H9 (cell line): ENCODE results near the gene WDR59. TPM values are rescaled to one million over a fixed set of nuclear protein-coding genes. Genes with fewer than 3 reads are reported as not detected.
A peak's percentile ranks its signal among the peaks of the same experiment; 100 is the strongest.

ENCODE experiments used
- DNase-seq: peaks from one replicate; pipeline ENCODE4 v3.0.0-alpha.2; 2017
- H2AFZ ChIP-seq: one replicate; pipeline ENCODE4 v1.6.1; 2013; ENCODE audit warnings: mild to moderate bottlenecking, low read length, control low read depth, moderate library complexity
- H2AK5ac ChIP-seq: 2 replicates; pipeline ENCODE4 v1.6.1; 2013; ENCODE audit warnings: low read length, control low read depth, mixed read lengths; ENCODE audit not compliant: insufficient read length
- H2BK120ac ChIP-seq: one replicate; pipeline ENCODE4 v1.6.1; 2013; ENCODE audit warnings: low read depth, mild to moderate bottlenecking, low read length, control low read depth, inconsistent platforms; ENCODE audit not compliant: poor library complexity, severe bottlenecking
- H2BK12ac ChIP-seq: 2 replicates; pipeline ENCODE4 v1.6.1; 2013; ENCODE audit warnings: low read length, control low read depth, mixed read lengths, low read depth; ENCODE audit not compliant: insufficient read length
- H2BK15ac ChIP-seq: 2 replicates; pipeline ENCODE4 v1.6.1; 2013; ENCODE audit warnings: low read depth, low read length, control low read depth
- H2BK20ac ChIP-seq: one replicate; pipeline ENCODE4 v1.6.1; 2013; ENCODE audit warnings: low read depth, mild to moderate bottlenecking, low read length, control low read depth, inconsistent platforms; ENCODE audit not compliant: poor library complexity, severe bottlenecking
- H2BK5ac ChIP-seq: 2 replicates; pipeline ENCODE4 v1.6.1; 2013; ENCODE audit warnings: low read length, control low read depth, mixed read lengths; ENCODE audit not compliant: insufficient read length
- H3K14ac ChIP-seq: 2 replicates; pipeline ENCODE4 v1.6.1; 2013; ENCODE audit warnings: low read length, control low read depth; ENCODE audit not compliant: insufficient read depth
- H3K18ac ChIP-seq: 2 replicates; pipeline ENCODE4 v1.6.1; 2013; ENCODE audit warnings: low read depth, mild to moderate bottlenecking, mixed read lengths, low read length, control low read depth; ENCODE audit not compliant: insufficient read length
- H3K23ac ChIP-seq: 2 replicates; pipeline ENCODE4 v1.6.1; 2013; ENCODE audit warnings: low read length, control low read depth, mixed read lengths, low read depth; ENCODE audit not compliant: insufficient read length
- H3K23me2 ChIP-seq: 2 replicates; pipeline ENCODE4 v1.6.1; 2013; ENCODE audit warnings: low read depth, mild to moderate bottlenecking, mixed read lengths, low read length, control low read depth; ENCODE audit not compliant: insufficient read length, poor library complexity, severe bottlenecking
- H3K27ac ChIP-seq: 2 replicates; pipeline ENCODE4 v1.5.1; 2013; ENCODE audit warnings: low read length, control low read depth, mixed read lengths, low read depth; ENCODE audit not compliant: insufficient read length
- H3K27me3 ChIP-seq: 2 replicates; pipeline ENCODE4 v1.6.1; 2013; ENCODE audit warnings: low read length, control low read depth, inconsistent platforms; ENCODE audit not compliant: insufficient read depth
- H3K4ac ChIP-seq: 2 replicates; pipeline ENCODE4 v1.6.1; 2013; ENCODE audit warnings: low read depth, mild to moderate bottlenecking, control low read depth, inconsistent platforms, low read length, moderate library complexity
- H3K4me1 ChIP-seq: 2 replicates; pipeline ENCODE4 v1.6.1; 2013; ENCODE audit warnings: low read length, control low read depth, inconsistent platforms; ENCODE audit not compliant: insufficient read depth
- H3K4me2 ChIP-seq: 2 replicates; pipeline ENCODE4 v1.6.1; 2013; ENCODE audit warnings: low read length, control low read depth, mixed read lengths; ENCODE audit not compliant: insufficient read length, insufficient read depth
- H3K56ac ChIP-seq: 2 replicates; pipeline ENCODE4 v1.6.1; 2013; ENCODE audit warnings: low read depth, mild to moderate bottlenecking, mixed read lengths, low read length, control low read depth; ENCODE audit not compliant: insufficient read length
- H3K79me1 ChIP-seq: 2 replicates; pipeline ENCODE4 v1.6.1; 2013; ENCODE audit warnings: low read depth, mild to moderate bottlenecking, moderate library complexity, low read length, control low read depth, inconsistent platforms; ENCODE audit not compliant: insufficient read depth, poor library complexity, severe bottlenecking
- H3K79me2 ChIP-seq: 2 replicates; pipeline ENCODE4 v1.6.1; 2013; ENCODE audit warnings: low read length, control low read depth, inconsistent platforms; ENCODE audit not compliant: insufficient read depth
- H3K9ac ChIP-seq: 2 replicates; pipeline ENCODE4 v1.6.1; 2013; ENCODE audit warnings: low read length, control low read depth, mixed read lengths; ENCODE audit not compliant: insufficient read length; ENCODE audit errors: extremely low read depth
- H3K9me3 ChIP-seq: one replicate; pipeline ENCODE4 v1.6.1; 2013; ENCODE audit warnings: low read depth, low read length, inconsistent platforms; ENCODE audit not compliant: control insufficient read depth
- H3T11ph ChIP-seq: one replicate; pipeline ENCODE4 v1.6.1; 2013; ENCODE audit warnings: mild to moderate bottlenecking, low read length, control low read depth, inconsistent platforms
- H4K20me1 ChIP-seq: one replicate; pipeline ENCODE4 v1.6.1; 2013; ENCODE audit not compliant: control insufficient read depth, insufficient read length, insufficient read depth
- H4K5ac ChIP-seq: 2 replicates; pipeline ENCODE4 v1.6.1; 2013; ENCODE audit warnings: low read depth, mild to moderate bottlenecking, mixed read lengths, low read length, control low read depth; ENCODE audit not compliant: insufficient read length
- H4K8ac ChIP-seq: replicated peaks from 2 replicates; pipeline ENCODE4 v1.6.1; 2013; ENCODE audit warnings: low read length, control low read depth, mixed read lengths, low read depth; ENCODE audit not compliant: insufficient read length
- H4K91ac ChIP-seq: 2 replicates; pipeline ENCODE4 v1.6.1; 2013; ENCODE audit warnings: low read depth, mild to moderate bottlenecking, moderate library complexity, mixed read lengths, low read length, control low read depth; ENCODE audit not compliant: insufficient read length
- H3K27ac Mint-ChIP-seq, 3 experiments: 2 replicates in 2 of 3; 3 replicates in 1 of 3; pipeline ENCODE4 v1.8.0; 2020 to 2021; ENCODE audit warnings: mixed read lengths in 3 of 3, mild to moderate bottlenecking in 1 of 3, moderate library complexity in 1 of 3
- H3K27me3 Mint-ChIP-seq: 2 replicates; pipeline ENCODE4 v1.8.0; 2021; ENCODE audit warnings: low read depth, mild to moderate bottlenecking, moderate library complexity, mixed read lengths
- H3K36me3 Mint-ChIP-seq, 3 experiments: 2 replicates in 2 of 3; 3 replicates in 1 of 3; pipeline ENCODE4 v1.8.0; 2020 to 2021; ENCODE audit warnings: low read depth in 3 of 3, mixed read lengths in 3 of 3; ENCODE audit not compliant: insufficient read depth in 1 of 3
- H3K4me1 Mint-ChIP-seq, 2 experiments: 2 replicates each; pipeline ENCODE4 v1.8.0; 2020; ENCODE audit warnings: mixed read lengths in 2 of 2
- H3K4me3 Mint-ChIP-seq, 2 experiments: 2 replicates in 1 of 2; 3 replicates in 1 of 2; pipeline ENCODE4 v1.8.0; 2020 to 2021; ENCODE audit warnings: mild to moderate bottlenecking in 2 of 2, mixed read lengths in 2 of 2, moderate library complexity in 1 of 2
- H3K9me3 Mint-ChIP-seq, 2 experiments: 2 replicates in 1 of 2; 3 replicates in 1 of 2; pipeline ENCODE4 v1.8.0; 2020; ENCODE audit warnings: mild to moderate bottlenecking in 2 of 2, mixed read lengths in 2 of 2, moderate library complexity in 1 of 2
- CTCF ChIP-seq: fragments of 200-600 bp; sonication (generic); conservative IDR thresholded peaks from 3 replicates; pipeline ENCODE4 v1.8.0; 2021; ENCODE audit warnings: antibody characterized with exemption, mild to moderate bottlenecking
- WGBS: extraction: QIAGEN DNeasy Blood & Tissue Kit; methylation state at CpG from one replicate; pipeline ENCODE4 v1.1.7; 2013; ENCODE audit warnings: missing lambda C conversion rate, low lambda C conversion rate, mixed read lengths; ENCODE audit not compliant: insufficient read length; ENCODE audit errors: extremely low coverage; 5-methylcytosine and 5-hydroxymethylcytosine counted together
- total RNA-seq: library from RNA; stranded (reverse); gene quantifications from 2 replicates; pipeline ENCODE4 v1.2.1, GENCODE V29; 2021

The WDR59 gene
- total RNA-seq, 1 experiment from 2014 or later, result 97.5 TPM

GRCh38 chr16:74999609-75000480 is 14.9 kb upstream of the WDR59 start:
- DNase-seq, result peak; percentile 76
- no peak overlapping the region for H2BK15ac ChIP-seq
- peaks cover 6% of the 10 kb centered on the region for H3K79me1 ChIP-seq
- H3K4ac ChIP-seq, result no peak overlapping the region
- WGBS, result no CpG with 5 or more reads among the region's 71 CpGs
- H4K91ac ChIP-seq, result no peak overlapping the region
- no peak; the same call in 2 of the 3 replicates for TF ChIP-seq CTCF
- H3K9me3 ChIP-seq, result no peaks in the 10 kb centered on the region
- H2AK5ac ChIP-seq, result no peak overlapping the region
- H2BK5ac ChIP-seq, result no peak overlapping the region
- peaks cover 44 to 49% of the 10 kb centered on the region in 2 experiments for H3K4me1 Mint-ChIP-seq
- peaks cover 24% of the 10 kb centered on the region; the same call in 1 of the 2 replicates for H3K79me2 ChIP-seq
- peaks cover 3% of the 10 kb centered on the region; the same call in 1 of the 2 replicates for H3K4me1 ChIP-seq
- no peak overlapping the region; the same call in 1 of the 2 replicates for H3K14ac ChIP-seq
- no peak overlapping the region for H3K9ac ChIP-seq
- no peaks in the 10 kb centered on the region for H3K9me3 Mint-ChIP-seq
- no peak overlapping the region for H3K23ac ChIP-seq
- H3K27me3 Mint-ChIP-seq, result peaks cover 5% of the 10 kb centered on the region
- no peak overlapping the region for H4K5ac ChIP-seq
- H2AFZ ChIP-seq, result no peak overlapping the region
- H3K4me2 ChIP-seq, result peak overlapping the region; percentile 67
- no peaks in the 10 kb centered on the region for H4K20me1 ChIP-seq
- no peak overlapping the region for H2BK12ac ChIP-seq
- no peaks in the 10 kb centered on the region for H3K27me3 ChIP-seq
- no peak overlapping the region for H3K18ac ChIP-seq
- H3K27ac ChIP-seq, result no peak overlapping the region
- no peak overlapping the region for H4K8ac ChIP-seq
- H3K56ac ChIP-seq, result no peak overlapping the region
- H3K27ac Mint-ChIP-seq, result peak overlapping the region; percentile 31 to 86 (median 68); a peak in 5 of 7 replicates
- H3K23me2 ChIP-seq, result peaks cover 16% of the 10 kb centered on the region
- H3K4me3 Mint-ChIP-seq, result peak overlapping the region; percentile 80 to 87
- no peak overlapping the region for H2BK120ac ChIP-seq
- no peak overlapping the region for H2BK20ac ChIP-seq
- H3T11ph ChIP-seq, result no peak overlapping the region
- H3K36me3 Mint-ChIP-seq, result peaks cover 3 to 20% (median 13%) of the 10 kb centered on the region in 3 experiments; a peak in 5 of 7 replicates
